NOMO-1 treated with DMSO at 0.1 percent for 48 hours (cell line): ENCODE results near the gene AMDHD1.

Source experiments
- DNase-seq: peaks from one replicate; lab custom pipeline; 2025; ENCODE audit not compliant: unreplicated experiment; lab: John Stamatoyannopoulos, UW

AMDHD1 gene

DNA sequence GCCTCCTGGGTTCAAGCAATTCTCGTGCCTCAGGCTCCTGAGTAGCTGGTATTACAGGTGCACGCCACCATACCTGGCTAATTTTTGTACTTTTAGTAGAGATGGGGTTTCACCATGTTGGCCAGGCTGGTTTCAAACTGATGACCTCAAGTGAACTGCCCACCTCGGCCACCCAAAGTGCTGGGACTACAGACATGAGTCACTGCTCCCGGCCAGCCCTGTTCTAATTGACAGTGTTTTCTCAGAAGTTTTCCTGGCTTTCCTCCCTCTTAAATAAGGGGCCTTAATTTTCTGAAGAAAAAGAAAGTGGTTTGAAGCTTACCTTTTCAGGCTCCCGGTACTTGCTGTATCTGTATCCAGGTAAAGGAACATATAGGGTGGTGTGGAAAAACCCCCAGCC is 51.3 kb downstream of the AMDHD1 start:
- no peak for DNase-seq

DNA sequence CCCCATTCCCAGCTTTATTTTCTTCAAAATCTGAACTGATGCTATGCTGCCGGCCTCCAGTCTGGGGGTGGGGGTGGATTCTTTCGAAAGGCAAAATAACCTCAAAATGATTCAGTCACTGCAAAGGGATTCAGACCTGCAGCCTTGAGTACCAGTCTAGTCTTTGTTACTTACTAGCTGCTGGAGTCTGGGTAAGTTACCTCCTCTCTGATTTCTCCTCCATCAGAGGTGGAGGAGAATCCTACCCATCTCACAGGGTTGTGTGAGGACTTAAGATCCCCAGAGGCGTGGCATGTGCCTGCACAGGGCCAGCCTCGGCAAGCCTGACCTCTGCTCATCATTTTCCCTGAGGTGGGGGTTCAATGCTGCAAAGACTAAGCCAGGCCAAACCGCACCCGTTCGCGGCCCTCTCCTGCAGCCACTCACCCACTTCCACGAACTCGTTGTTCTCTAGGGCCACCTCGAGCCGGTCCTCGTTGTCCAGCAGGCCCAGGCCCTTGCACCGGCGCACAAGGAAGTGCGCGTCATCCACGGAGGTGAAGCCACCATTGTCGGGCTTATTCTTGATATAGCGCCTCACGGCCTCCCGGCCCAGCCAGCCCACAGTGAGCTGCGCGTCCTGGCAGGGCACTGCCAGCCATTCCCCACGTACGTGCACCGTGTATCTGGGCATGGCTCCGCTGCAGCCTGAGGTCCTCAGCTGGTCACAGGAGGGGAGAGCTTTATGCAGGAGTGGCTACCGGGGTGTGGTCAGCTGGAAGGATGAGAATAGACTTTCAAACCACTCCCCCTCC is 52.3 kb downstream of the AMDHD1 start:
- DNase-seq: peak; percentile 36

DNA sequence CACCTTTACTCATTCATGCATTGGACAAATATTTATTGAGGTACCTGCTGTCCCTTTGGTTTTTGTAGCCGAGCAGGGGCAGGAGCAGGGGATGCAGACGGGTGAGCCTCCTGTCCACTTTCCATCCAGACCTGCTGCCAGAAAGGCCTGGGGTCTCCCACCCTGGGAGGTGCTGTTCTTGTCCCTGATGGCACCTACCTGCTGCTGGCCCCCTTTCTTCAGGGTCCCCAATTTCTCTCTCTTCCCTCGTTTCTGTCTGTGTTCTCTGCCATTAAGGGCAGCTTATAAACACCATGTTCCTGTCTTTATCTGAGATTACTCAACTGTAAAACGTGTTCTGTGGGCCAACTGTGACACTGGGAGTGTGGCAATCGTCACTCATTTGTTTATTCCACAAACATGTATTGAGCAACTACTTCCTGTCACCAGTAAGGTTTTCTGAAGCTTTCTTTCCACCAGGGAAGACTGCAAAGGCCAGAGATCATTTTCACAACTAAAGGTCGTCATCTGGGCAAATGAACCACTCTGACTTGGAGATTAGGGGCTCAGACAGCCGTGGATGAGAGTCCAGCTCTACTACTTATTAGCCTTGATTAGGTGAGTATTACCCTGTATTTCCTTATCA is 53.0 kb downstream of the AMDHD1 start, which contains the start of gene HAL:
HAL (minus strand) TSS at position 311 of the 625 bp plus-strand sequence. CDS start 434 bp downstream, outside the sequence.
- peak; percentile 93 for DNase-seq

DNA sequence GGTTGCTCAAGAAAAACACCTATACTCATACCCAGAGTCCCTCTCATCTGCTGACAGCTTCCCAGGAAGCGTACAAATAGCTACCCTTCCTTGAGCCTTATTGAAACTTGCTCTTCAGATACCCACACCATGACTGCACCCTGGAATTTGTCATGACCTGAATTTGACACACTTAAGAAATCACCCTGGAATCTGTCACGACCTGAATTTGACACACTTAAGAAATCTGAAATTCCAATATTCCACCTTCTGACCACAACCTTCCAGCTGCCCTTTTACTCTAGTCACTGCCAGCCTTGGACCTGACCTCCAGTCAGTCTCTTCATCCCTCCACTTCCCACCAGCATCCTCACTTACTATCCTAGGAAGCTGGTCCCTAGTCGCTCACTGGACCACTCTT is 54.1 kb downstream of the AMDHD1 start:
- DNase-seq: no peak

DNA sequence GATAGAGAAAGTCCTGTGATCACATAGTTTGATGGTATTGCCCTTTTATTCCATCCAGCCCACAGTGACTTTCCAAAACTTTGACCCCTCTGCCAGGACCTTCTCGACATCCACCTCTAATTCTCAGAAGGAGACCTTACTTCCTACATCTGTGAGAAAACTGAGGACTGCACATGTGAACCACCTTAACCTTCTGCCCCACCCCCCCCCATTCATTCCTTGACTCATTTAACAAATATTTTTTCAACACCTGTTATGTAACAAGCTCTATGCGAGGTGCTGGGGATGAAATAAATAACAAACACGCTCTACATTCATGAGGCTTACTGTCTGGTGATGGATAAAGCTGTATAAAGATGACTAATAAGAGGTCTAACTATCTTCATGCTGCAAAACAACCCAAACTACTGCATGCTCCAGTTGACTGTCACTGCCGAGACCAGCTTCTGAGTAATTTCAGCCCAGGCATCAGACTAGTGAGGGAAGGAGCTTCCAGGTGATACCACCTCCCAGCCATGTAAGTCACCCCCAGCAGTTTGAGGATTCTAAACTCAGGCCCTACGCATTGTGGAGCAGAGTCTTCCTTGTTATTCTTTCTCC is 54.9 kb downstream of the AMDHD1 start:
- no peak for DNase-seq

DNA sequence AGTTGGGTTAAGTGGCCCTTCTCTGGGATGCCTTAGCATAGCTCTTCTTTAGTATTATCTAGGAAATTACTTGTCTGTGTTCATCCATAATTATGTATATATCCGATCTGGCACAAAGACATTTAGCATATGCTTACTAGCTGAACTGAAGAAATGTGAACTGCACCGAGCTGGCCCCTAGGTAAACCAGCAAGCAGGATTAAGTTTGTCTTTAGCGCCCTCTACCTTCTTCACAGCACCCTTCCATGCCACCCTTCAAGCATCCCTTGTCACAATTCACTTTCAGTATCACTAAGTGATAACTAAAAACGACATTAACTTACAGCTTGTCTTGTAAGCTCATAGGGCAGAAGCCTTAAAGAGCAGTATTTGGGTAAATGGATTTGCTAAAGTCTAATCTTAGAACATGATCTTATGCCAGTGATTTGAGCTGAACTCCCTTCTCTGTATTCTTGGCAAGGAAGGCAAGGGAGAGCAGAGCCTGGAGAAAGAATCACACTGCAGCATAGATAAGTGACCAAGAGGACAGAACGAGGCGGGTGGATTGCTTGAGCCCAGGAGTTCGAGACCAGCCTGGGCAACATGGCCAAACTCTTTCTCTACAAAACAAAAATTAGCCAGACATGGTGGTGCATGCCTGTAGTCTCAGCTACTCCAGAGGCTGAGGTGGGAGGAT is 55.6 kb downstream of the AMDHD1 start:
- DNase-seq: peak; percentile 84

DNA sequence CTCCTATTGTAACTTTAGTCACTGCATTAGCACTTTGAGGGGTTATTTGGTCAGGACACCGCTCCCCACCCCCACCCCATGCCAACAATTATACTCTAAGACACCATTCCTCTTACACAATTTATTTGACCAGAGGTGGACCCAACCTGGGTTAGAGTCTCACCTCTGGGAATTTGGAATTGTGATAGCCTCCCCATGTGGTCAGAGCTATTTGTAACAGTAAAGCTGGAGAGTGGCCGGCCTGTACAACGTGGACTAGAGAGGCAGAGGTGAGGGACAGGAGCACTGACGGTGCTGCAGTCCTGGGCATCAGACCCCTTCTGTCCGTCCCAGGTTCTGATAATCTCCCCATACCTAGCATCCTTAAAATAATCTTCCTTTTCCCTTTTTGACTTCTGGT is 56.4 kb downstream of the AMDHD1 start:
- DNase-seq: no peak

DNA sequence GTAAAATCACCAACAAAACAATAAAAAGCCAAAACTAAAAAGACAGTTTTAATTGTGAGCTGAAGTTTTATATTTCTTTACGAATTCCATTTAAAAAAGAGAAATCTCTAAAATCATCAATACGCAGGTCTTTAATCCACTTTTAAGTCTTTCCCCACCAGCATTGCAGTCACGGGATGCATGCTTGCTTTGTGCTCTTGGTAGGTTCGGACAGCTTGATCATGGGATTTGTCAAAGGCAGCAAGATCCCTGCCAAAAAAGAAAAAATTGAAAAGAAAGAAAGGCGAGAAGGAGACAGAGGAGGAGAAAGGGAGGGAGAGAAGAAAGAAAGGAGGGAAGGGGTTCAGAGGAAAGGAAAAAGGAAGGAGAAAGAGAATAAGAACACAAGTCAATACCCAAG is 57.7 kb downstream of the AMDHD1 start:
- DNase-seq: no peak

DNA sequence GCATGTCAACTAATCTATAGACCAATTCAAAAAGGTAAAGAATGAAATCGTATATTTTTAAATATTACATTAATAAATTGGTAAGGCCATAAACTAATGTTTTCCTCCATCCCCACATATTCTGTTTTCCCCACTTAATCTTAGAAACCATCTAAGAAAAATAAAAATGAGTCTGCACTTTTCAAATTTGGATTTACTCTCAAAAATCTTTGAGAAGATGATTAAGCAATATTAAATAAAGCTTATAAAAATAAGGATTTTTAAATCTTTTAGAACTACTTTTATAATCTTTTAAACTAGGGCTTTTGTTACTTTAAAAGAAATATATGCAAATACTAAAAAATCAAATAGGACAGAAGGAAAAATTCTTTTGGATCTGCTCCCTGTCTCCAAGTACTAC is 63.6 kb downstream of the AMDHD1 start:
- no peak for DNase-seq

DNA sequence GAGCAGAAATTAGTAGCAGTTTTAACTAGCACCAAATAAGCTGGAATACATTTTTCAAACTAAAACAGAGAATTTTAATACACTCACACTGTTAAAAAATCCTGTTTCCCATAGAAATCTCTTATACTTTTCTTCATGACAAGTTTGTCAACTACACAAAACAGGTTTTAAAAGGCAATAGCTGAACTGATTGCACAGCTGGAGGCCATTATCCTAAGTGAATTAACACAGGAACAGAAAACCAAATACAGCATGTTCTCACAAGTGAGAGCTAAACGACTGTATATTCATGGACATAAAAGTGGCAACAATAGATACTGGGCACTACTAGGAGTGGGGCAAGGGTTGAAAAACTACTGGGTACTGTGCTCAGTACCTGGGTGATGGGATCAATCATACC is 64.6 kb downstream of the AMDHD1 start:
- DNase-seq: no peak

DNA sequence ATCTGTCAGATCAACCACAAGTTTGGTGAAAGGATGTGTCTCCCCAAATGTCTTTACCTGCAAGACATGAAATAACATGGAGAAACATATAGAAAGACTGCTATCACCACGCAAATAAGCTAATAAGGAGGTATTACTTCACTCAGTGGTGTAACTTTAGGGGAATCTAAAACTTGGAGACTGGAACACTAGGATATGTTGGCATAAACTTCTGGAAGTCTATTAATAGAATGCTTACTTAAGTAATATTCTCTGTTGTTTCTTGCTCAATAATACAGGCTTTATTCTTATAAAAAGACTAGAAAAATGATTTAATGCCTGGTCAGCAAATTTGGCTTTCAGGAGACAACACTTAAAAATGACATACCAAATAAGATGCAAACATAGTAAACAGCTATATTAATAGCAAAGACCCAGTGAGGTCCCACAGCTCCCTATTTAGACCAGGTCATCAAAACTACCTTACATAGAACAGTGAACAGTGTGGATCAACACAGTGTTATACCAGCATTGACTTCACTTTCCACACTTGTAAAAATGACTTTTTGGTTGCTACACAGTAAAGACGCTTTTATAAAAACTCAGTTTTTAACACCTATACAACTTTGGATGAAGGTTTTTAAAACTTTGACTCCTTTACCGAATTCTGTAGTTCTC is 71.9 kb downstream of the AMDHD1 start:
- DNase-seq: no peak

DNA sequence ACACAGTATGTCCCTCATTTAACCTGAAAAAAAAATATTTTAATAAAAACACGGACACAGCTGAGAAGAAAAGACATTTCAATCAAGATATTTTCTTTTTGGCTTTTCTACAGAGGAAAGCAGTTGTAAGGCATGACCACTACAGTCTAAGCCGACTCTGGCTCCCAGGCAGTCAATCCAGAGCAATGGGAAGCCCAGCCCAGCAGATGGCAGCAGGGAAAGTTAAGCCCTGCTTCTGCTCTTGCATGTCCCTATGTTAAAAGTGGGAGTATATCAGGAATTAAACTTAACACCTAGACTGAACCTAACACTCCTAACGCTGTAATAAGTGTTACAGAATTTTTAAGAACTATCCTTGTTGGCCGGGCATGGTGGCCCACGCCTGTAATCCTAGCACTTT is 72.5 kb downstream of the AMDHD1 start:
- no peak for DNase-seq
